GM13977 (cell line): Measurements from ENCODE around the gene USP36.

Experiments
- DNase-seq: peaks from one replicate; pipeline ENCODE4 v3.0.0; 2012; ENCODE audit warnings: low spot score
- in situ Hi-C: fragments of 300-500 bp; cut with MboI; formaldehyde crosslinking; loops from one replicate; pipeline ENCODE4 v1.12.0; 2022; ENCODE audit warnings: low sequenced_read_pairs, low pct_unique_long_range_greater_than_20kb, mixed read lengths, inconsistent platforms; ENCODE audit not compliant: unreplicated experiment
- TF ChIP-seq, protein P1 (sequence below): IDR thresholded peaks from 2 replicates; pipeline ENCODE4 v1.5.1; 2012; ENCODE audit warnings: mild to moderate bottlenecking, control low read depth; ENCODE audit not compliant: insufficient read depth; ENCODE audit errors: extremely low read depth, missing control alignments

USP36 gene

DNA sequence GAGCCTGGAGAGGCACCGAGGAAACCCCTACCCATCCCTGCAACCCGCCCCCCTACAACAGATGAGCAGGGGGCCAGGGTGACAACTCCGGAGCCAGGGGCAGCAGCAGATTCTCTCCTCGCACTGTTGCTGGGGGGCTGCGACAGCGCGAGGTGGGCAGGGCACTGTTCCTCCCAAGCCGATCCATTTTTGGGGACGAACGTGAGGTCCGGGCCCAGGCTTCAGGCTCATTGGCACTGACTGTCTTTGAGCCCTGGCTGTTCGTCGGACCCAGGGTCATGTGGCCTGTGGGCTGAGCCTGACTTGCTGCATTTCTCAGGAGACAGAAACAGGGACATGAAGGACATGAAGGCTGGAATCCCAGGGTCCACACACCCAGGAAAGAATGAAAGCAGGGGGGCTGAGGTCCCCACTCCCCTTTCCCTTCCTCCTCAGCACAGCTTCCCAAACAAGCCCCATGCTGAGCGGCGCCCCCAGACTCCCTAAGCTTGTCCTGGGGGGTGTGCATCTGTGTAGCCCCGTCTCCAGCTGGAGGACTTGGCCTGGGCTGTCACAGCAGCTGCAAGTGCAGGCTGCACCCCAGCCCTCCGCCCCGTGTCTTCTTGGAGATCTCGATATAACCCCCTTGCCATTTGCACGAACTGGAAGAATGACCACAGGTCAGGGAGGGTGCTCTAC is 43.7 kb upstream of the USP36 start:
- in situ Hi-C loops, result no loop called here
- DNase-seq, result no peak
- TF ChIP-seq, protein P1, sequence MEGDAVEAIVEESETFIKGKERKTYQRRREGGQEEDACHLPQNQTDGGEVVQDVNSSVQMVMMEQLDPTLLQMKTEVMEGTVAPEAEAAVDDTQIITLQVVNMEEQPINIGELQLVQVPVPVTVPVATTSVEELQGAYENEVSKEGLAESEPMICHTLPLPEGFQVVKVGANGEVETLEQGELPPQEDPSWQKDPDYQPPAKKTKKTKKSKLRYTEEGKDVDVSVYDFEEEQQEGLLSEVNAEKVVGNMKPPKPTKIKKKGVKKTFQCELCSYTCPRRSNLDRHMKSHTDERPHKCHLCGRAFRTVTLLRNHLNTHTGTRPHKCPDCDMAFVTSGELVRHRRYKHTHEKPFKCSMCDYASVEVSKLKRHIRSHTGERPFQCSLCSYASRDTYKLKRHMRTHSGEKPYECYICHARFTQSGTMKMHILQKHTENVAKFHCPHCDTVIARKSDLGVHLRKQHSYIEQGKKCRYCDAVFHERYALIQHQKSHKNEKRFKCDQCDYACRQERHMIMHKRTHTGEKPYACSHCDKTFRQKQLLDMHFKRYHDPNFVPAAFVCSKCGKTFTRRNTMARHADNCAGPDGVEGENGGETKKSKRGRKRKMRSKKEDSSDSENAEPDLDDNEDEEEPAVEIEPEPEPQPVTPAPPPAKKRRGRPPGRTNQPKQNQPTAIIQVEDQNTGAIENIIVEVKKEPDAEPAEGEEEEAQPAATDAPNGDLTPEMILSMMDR, result no peak

DNA sequence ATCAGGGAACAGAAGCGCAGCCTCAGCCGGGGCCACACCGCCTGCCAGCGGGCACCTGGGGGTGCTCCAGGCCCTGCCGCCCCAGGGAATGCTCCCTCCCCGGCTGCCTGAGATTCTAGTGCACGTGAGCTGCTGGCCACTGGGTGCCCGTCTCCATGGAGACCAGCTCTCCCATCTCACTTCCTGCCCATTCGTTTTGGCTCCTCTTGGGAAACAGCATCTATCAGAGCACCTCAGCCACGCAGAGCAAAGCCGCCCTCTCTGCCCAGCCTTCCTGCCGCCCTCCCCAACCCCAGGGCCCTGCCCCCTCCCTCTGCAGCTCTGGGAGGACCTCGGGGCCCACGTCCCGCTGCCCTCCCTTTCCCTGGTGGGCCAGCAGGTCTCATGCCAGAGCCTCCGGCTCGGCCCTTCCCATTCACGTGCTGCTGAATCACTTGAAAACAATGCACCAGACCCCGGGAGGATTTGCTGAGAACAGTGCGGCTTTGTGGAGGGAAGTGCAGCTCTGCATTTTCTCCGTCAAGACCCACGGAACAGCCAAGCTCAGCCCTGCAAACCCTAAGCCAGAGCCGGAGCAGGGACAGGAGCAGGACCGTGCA is 43.0 kb upstream of the USP36 start:
- TF ChIP-seq, protein P1, result no peak
- DNase-seq, result no peak
- in situ Hi-C loops, result no loop called here

DNA sequence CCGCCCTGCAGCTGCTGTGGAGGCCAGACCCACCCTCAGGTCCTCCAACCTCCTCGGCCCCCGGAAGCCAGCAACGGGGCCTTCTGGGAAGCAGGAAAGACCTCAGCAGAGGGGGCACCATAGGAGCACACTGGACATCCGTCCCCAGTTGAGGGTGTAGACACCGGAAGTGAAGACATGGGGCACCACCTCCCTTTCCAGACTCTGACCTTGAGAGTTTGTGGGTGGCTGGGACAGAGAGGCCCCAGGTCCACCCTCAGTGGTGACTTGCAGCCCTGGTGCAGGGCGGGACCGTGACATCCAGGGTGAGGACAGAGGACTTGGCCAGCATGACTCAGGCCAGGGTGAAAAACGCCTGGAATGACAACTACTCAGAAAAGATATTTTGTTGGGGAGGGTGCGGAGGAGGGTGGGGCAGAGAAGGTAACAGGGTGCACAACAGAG is 42.5 kb upstream of the USP36 start:
- TF ChIP-seq, protein P1, result no peak
- DNase-seq, result no peak
- in situ Hi-C loops, result no loop called here

DNA sequence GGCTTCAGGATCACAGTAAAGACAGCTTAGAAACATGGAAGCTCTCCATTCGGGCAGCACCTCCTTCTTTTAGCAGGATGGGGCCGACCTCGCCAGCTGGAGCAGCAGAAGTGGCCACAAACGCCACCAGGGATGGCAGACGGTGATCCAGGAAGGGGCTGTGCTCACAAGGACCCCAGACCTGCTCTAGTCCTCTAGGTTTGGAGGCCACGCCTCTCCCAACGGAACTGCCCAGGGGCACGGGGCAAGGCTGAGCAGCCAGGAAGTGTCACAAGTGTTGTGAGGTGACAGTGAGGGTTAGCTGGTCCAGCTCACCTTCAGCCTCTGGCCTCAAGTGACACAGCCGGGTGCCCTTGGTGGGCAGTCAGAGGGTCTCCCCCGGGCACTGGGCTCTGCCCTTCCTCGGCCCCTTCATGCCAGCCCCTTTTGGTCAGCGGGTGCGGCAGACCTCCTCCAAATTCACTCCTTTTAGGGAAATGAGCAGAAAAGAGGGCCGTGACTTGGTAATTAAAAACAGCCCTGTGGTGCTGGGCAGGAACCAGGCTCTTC is 42.0 kb upstream of the USP36 start:
- no peak for DNase-seq
- TF ChIP-seq, protein P1, result no peak
- in situ Hi-C loops, result no loop called here

DNA sequence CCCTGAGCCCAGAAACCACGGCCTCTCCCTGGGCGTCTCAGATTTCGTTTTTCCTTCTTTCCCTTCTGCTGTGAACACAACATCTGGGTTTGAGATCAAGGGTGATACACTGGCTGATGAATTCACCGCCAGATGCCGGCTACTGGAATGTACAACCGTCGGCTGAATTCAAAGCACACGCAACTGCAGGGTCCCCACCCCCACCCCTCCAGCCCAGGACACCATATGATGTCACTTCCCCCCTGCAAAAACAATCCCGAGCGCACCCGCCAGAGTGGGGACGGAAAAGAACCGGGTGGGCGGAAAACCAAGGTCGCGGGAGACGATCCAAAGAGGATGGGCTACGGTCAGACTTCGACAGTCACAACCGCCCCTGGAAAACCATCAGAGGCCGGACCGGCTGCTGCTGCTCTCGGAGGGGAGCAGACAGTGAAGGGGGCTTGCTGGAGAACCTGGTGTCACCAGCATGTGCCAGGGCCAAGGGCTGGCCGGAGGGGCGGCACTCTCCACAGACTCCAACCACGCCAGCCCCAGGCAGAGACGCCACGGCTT is 39.1 kb upstream of the USP36 start:
- TF ChIP-seq, protein P1, result no peak
- in situ Hi-C loops, result no loop called here
- DNase-seq, result no peak

DNA sequence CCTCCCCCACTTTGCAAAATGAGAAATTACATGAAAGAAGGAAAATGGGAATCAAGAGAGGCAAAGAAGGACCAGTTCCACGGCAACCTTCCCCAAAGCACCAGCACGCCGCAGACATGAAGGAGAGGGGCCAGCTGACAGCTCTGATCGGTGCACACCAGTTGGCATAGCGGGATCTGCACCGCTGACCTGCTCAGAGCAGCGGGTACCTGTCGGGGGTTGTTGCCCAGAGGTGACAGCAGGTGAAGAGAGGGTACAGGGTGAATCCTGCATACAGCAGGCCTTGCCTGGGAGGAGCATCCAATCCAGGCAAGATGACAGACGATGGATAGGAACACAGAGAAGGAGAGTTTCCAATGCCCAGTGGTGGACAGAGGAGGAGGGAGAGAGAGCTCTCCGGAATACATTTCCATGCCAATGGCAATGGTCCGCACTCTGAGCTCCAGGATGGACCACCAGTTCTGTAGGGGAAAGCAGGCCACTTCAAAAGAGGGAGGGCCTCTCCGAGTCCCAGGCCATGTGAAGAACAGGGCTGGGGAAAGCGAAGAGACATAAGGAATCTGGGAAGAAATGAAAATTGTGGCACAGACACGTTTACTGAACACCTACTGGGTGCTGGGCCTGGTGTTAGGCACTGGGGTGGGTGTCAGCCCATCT is 38.4 kb upstream of the USP36 start:
- no peak for DNase-seq
- TF ChIP-seq, protein P1, result no peak
- in situ Hi-C loops, result no loop called here
